Trophoblast cell (in vitro differentiated cells and primary cell): Measurements from ENCODE around the gene SERINC3.

Experiments used
- DNase-seq, 2 donors: peaks; one replicate each; pipeline ENCODE4 v3.0.0-alpha.2; 2016
- H2AFZ ChIP-seq: 2 replicates; pipeline ENCODE4 v1.6.1; 2013; ENCODE audit warnings: low read length, moderate library complexity, mild to moderate bottlenecking; ENCODE audit not compliant: insufficient read depth, poor library complexity
- H2AK5ac ChIP-seq: 2 replicates; pipeline ENCODE4 v1.6.1; 2013; ENCODE audit warnings: mild to moderate bottlenecking, low read length
- H2BK120ac ChIP-seq: 2 replicates; pipeline ENCODE4 v1.6.1; 2013; ENCODE audit warnings: low read length, mild to moderate bottlenecking, moderate library complexity; ENCODE audit not compliant: insufficient read depth, poor library complexity
- H2BK12ac ChIP-seq: 2 replicates; pipeline ENCODE4 v1.6.1; 2013; ENCODE audit warnings: mild to moderate bottlenecking, low read length, moderate library complexity
- H2BK5ac ChIP-seq: 2 replicates; pipeline ENCODE4 v1.6.1; 2013; ENCODE audit warnings: low read length, low read depth, moderate library complexity, mild to moderate bottlenecking; ENCODE audit not compliant: poor library complexity
- H3K14ac ChIP-seq: 2 replicates; pipeline ENCODE4 v1.6.1; 2013; ENCODE audit warnings: mild to moderate bottlenecking, low read length
- H3K18ac ChIP-seq: 2 replicates; pipeline ENCODE4 v1.6.1; 2013; ENCODE audit warnings: mild to moderate bottlenecking, low read length
- H3K23ac ChIP-seq: 2 replicates; pipeline ENCODE4 v1.6.1; 2013; ENCODE audit warnings: low read length
- H3K27ac ChIP-seq: 2 replicates; pipeline ENCODE4 v1.5.1; 2013; ENCODE audit warnings: low read depth, mild to moderate bottlenecking, inconsistent platforms, low read length, moderate library complexity
- H3K27me3 ChIP-seq: 2 replicates; pipeline ENCODE4 v1.6.1; 2013; ENCODE audit warnings: inconsistent platforms, mild to moderate bottlenecking, low read length, moderate library complexity; ENCODE audit not compliant: insufficient read depth
- H3K36me3 ChIP-seq, 2 experiments: 1 replicate in 1 of 2; 2 replicates in 1 of 2; pipeline ENCODE4 v1.6.1; 2013; ENCODE audit warnings: low read length in 2 of 2, mild to moderate bottlenecking in 2 of 2, moderate library complexity in 1 of 2; ENCODE audit not compliant: insufficient read depth in 2 of 2, control insufficient read depth in 1 of 2
- H3K4ac ChIP-seq: 2 replicates; pipeline ENCODE4 v1.6.1; 2013; ENCODE audit warnings: low read depth, mild to moderate bottlenecking, low read length, moderate library complexity
- H3K4me1 ChIP-seq, 2 experiments: 1 replicate in 1 of 2; 2 replicates in 1 of 2; pipeline ENCODE4 v1.6.1; 2013; ENCODE audit warnings: low read length in 2 of 2, mild to moderate bottlenecking in 2 of 2, moderate library complexity in 1 of 2; ENCODE audit not compliant: insufficient read depth in 2 of 2, control insufficient read depth in 1 of 2
- H3K4me2 ChIP-seq: 2 replicates; pipeline ENCODE4 v1.6.1; 2013; ENCODE audit warnings: inconsistent platforms, mild to moderate bottlenecking, low read length, moderate library complexity
- H3K4me3 ChIP-seq: 2 replicates; pipeline ENCODE4 v1.5.1; 2013; ENCODE audit warnings: mild to moderate bottlenecking, low read depth, low read length, inconsistent platforms
- H3K79me1 ChIP-seq: one replicate; pipeline ENCODE4 v1.6.1; 2013; ENCODE audit warnings: low read length
- H3K79me2 ChIP-seq: 2 replicates; pipeline ENCODE4 v1.6.1; 2013; ENCODE audit warnings: low read length, mild to moderate bottlenecking; ENCODE audit not compliant: control insufficient read depth, insufficient read depth, poor library complexity
- H3K9ac ChIP-seq: 2 replicates; pipeline ENCODE4 v1.6.1; 2013; ENCODE audit warnings: mild to moderate bottlenecking, low read length
- H3K9me3 ChIP-seq: 2 replicates; pipeline ENCODE4 v1.6.1; 2013; ENCODE audit warnings: low read depth, mild to moderate bottlenecking, control low read depth, inconsistent platforms, low read length; ENCODE audit not compliant: insufficient read depth
- H4K12ac ChIP-seq: 2 replicates; pipeline ENCODE4 v1.6.1; 2013; ENCODE audit warnings: low read depth, mild to moderate bottlenecking, low read length, moderate library complexity
- H4K8ac ChIP-seq: 2 replicates; pipeline ENCODE4 v1.6.1; 2013; ENCODE audit warnings: low read depth, mild to moderate bottlenecking, low read length, moderate library complexity
- H4K91ac ChIP-seq: one replicate; pipeline ENCODE4 v1.6.1; 2013; ENCODE audit warnings: low read depth, mild to moderate bottlenecking, low read length, moderate library complexity
- WGBS: extraction: QIAGEN DNeasy Blood & Tissue Kit; methylation state at CpG from one replicate; pipeline ENCODE4 v1.1.7; 2013; ENCODE audit warnings: missing lambda C conversion rate; ENCODE audit not compliant: insufficient read length, insufficient coverage; ENCODE audit errors: extremely low coverage; 5-methylcytosine and 5-hydroxymethylcytosine counted together

Gene SERINC3

GRCh38 chr20:44464514-44464913 is 57.4 kb downstream of the SERINC3 start:
- no peak overlapping the region for H2BK12ac ChIP-seq
- no peak overlapping the region for H2BK120ac ChIP-seq
- no peak overlapping the region for H3K14ac ChIP-seq
- no peak overlapping the region for H3K4ac ChIP-seq
- no peaks in the 10 kb centered on the region for H3K79me1 ChIP-seq
- H3K27me3 ChIP-seq, result no peaks in the 10 kb centered on the region
- H3K23ac ChIP-seq, result no peak overlapping the region
- no peaks in the 10 kb centered on the region for H3K4me1 ChIP-seq
- no peak overlapping the region for H4K12ac ChIP-seq
- no peak overlapping the region for H2AFZ ChIP-seq
- H4K8ac ChIP-seq, result no peak overlapping the region
- no peak overlapping the region for H2AK5ac ChIP-seq
- H4K91ac ChIP-seq, result no peak overlapping the region
- no peak overlapping the region for H3K18ac ChIP-seq
- H3K4me3 ChIP-seq, result no peak overlapping the region
- no peak overlapping the region for H3K4me2 ChIP-seq
- WGBS, result no CpG with 5 or more reads among the region's 3 CpGs
- H3K27ac ChIP-seq, result no peak overlapping the region
- H3K36me3 ChIP-seq, result no peaks in the 10 kb centered on the region
- DNase-seq, result no peak
- H2BK5ac ChIP-seq, result no peak overlapping the region
- no peak overlapping the region for H3K9ac ChIP-seq
- H3K9me3 ChIP-seq, result no peaks in the 10 kb centered on the region
- H3K79me2 ChIP-seq, result no peaks in the 10 kb centered on the region

GRCh38 chr20:44463466-44463865 is 58.4 kb downstream of the SERINC3 start:
- Histone ChIP-seq H2AFZ (no peak overlapping the region), H3K4me2 (no peak overlapping the region), H2BK120ac (no peak overlapping the region), H3K23ac (no peak overlapping the region), H3K36me3 (no peaks in the 10 kb centered on the region), H4K8ac (no peak overlapping the region), H3K4me3 (no peak overlapping the region), H3K14ac (no peak overlapping the region), H2BK12ac (no peak overlapping the region), H4K91ac (no peak overlapping the region), H3K27me3 (no peaks in the 10 kb centered on the region), H2BK5ac (no peak overlapping the region), H3K9me3 (no peaks in the 10 kb centered on the region), H3K18ac (no peak overlapping the region), H3K9ac (no peak overlapping the region), H3K4me1 (no peaks in the 10 kb centered on the region), H3K27ac (no peak overlapping the region), H3K4ac (no peak overlapping the region), H3K79me2 (no peaks in the 10 kb centered on the region), H3K79me1 (no peaks in the 10 kb centered on the region), H2AK5ac (no peak overlapping the region), H4K12ac (no peak overlapping the region)
- DNase-seq, result no peak
- WGBS, result no CpG with 5 or more reads among the region's 5 CpGs

- no peak for DNase-seq
- no peak overlapping the region for H3K23ac ChIP-seq
- no peaks in the 10 kb centered on the region for H3K36me3 ChIP-seq
- no peaks in the 10 kb centered on the region for H3K4me1 ChIP-seq
- H3K27ac ChIP-seq, result no peak overlapping the region
- H3K9me3 ChIP-seq, result no peaks in the 10 kb centered on the region
- no peak overlapping the region for H3K9ac ChIP-seq
- H2BK12ac ChIP-seq, result no peak overlapping the region
- no peaks in the 10 kb centered on the region for H3K79me1 ChIP-seq
- no peaks in the 10 kb centered on the region for H3K79me2 ChIP-seq
- no peak overlapping the region for H4K12ac ChIP-seq
- WGBS, result no CpG with 5 or more reads among the region's 5 CpGs
- H2BK120ac ChIP-seq, result no peak overlapping the region
- no peak overlapping the region for H3K4ac ChIP-seq
- H3K4me2 ChIP-seq, result no peak overlapping the region
- H3K18ac ChIP-seq, result no peak overlapping the region
- no peaks in the 10 kb centered on the region for H3K27me3 ChIP-seq
- no peak overlapping the region for H3K4me3 ChIP-seq
- no peak overlapping the region for H4K8ac ChIP-seq
- no peak overlapping the region for H2BK5ac ChIP-seq
- no peak overlapping the region for H2AFZ ChIP-seq
- no peak overlapping the region for H4K91ac ChIP-seq
- no peak overlapping the region for H3K14ac ChIP-seq
- H2AK5ac ChIP-seq, result no peak overlapping the region
These were observed 60.1 kb downstream of the SERINC3 start for GRCh38 chr20:44461803-44462174.

- Histone ChIP-seq H3K9me3 (no peaks in the 10 kb centered on the region), H3K18ac (no peak overlapping the region), H2AFZ (no peak overlapping the region), H3K36me3 (no peaks in the 10 kb centered on the region), H3K4ac (no peak overlapping the region), H2BK5ac (no peak overlapping the region), H3K4me1 (no peaks in the 10 kb centered on the region), H4K8ac (no peak overlapping the region), H2BK12ac (no peak overlapping the region), H4K12ac (no peak overlapping the region), H3K23ac (no peak overlapping the region), H3K4me3 (no peak overlapping the region), H3K14ac (no peak overlapping the region), H2AK5ac (no peak overlapping the region), H2BK120ac (no peak overlapping the region), H3K79me2 (no peaks in the 10 kb centered on the region), H3K4me2 (no peak overlapping the region), H3K27me3 (no peaks in the 10 kb centered on the region), H3K9ac (no peak overlapping the region), H4K91ac (no peak overlapping the region), H3K27ac (no peak overlapping the region), H3K79me1 (no peaks in the 10 kb centered on the region)
- DNase-seq, result no peak
- no CpG with 5 or more reads among the region's 6 CpGs for WGBS
These were observed 60.6 kb downstream of the SERINC3 start for GRCh38 chr20:44461142-44461802.
